Activated T-helper 9 cell treated with anti-CD3 and anti-CD28 coated beads, Interleukin-2, amount 50 U/mL, for 16 hours (primary cell): ENCODE results near the gene TIAM1.
A peak's percentile ranks its signal among the peaks of the same experiment; 100 is the strongest.

Experiments
- DNase-seq: peaks from one replicate; pipeline ENCODE4 v3.0.0-alpha.2; 2020; ENCODE audit warnings: low read depth

The TIAM1 gene

DNA sequence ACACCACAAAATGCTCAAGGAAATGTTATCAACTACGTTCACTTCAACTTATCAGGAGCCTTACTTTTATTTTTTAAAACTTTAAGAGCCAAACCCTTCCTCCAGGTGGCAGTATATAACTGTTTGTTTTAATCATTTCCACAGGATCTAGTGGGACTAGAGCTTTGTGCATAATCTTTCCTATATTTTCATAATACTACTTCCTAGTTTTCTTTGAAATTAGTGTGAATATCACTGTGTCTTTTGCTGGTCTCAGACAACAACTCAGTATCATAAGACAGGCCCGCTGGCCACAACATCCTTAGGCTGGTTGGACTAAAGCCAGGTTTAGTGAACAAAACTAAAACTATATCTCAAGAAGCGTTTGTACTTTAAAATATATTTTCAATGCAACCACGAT lies 145.5 kb downstream of the TIAM1 start:
- no peak for DNase-seq

DNA sequence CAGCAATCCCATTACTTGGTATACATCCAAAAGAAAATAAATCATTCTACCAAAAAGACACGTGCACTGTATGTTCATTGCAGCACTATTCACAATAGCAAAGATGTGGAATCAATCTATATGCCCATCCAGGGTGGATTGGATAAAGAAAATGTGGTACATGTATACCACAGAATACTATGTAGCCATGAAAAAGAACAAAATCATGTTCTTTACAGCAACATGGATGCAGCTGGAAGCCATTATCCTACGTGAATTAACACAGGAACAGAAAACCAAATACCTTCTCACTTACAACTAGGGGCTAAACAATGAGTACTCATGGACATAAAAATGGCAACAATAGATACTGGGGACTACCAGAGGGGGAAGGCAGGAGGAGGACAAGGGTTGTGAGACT lies 147.3 kb downstream of the TIAM1 start:
- no peak for DNase-seq

- no peak for DNase-seq
Observed at GRCh38 chr21:31195334-31196015, 148.6 kb downstream of the TIAM1 start.

DNA sequence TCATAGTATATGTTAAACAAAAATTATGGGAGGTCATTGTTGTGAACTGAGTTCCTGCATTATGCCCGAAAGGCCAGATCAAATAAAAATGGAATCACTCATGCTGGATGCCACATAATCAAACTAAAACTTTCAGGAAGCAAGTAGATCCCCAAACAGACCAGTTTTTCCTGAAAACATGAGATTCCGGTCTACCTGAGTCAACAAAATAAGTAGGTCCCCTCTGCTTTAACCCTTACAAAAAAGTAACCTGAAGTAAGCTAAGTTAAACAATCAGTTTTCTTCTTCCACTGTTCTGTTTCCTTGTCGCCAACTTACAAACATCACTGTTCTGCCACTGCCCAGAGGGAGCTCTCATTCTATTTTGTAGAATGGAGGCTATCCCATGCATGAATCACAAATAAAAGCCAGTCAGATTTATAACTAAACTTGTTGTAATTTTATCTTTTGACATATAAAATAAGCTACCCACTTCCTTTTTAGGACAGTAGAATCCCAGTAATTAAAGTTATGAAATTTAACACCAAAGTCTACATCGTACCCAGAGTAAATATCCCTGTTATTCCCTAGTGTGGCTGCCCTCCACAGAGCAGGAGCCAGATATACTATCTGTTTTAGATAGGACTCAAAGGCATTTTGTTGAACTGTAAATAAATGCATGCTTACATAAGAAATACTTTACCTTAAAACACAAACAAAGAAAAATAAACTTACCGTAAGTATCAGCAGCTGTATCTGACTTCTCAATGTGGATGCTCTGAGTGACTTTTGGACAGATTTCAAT lies 149.4 kb downstream of the TIAM1 start:
- DNase-seq = no peak

- DNase-seq = no peak
Observed at GRCh38 chr21:31193761-31194160, 150.3 kb downstream of the TIAM1 start.

DNA sequence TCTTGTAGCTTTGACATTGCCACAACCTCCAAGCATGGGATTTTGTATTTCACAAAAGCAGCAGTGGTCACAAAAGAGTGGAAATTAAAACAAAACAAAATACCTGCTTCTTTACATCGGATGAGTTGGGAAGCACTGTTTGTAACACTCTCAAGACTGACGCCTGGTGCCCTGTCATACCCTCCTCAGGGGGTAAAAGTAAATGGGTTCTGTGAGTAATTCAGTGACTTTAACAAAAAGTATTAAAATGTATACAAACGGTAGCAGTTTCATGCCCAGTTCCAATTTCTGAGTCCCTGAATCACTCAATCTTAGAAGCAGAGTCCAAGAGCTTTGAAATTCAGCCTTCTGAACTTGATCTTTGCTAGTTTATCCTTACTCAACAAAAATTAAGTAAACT lies 152.5 kb downstream of the TIAM1 start:
- no peak for DNase-seq

DNA sequence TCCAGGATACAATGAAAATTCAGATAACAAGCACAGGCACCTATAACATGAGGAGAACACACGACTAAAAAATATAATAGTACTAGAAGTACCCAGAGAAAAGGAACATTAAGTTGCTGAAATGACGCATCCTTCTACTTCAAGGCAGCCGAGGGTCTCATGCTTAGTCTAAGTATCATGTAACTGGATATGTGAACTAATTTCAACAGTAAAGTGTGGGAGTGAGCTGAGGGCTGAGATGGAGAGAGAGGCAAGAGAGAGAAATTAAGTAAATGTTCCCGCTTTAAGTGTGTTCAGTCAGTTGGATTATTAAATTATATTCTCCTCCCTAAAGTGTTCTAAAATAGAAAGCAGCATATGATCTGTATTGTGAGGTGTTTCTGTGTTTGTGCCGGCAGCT lies 153.5 kb downstream of the TIAM1 start:
- DNase-seq = no peak

- DNase-seq = no peak
Observed at GRCh38 chr21:31187499-31187898, 156.6 kb downstream of the TIAM1 start.

GRCh38 chr21:31186916-31187315 lies 157.1 kb downstream of the TIAM1 start:
- no peak for DNase-seq

DNA sequence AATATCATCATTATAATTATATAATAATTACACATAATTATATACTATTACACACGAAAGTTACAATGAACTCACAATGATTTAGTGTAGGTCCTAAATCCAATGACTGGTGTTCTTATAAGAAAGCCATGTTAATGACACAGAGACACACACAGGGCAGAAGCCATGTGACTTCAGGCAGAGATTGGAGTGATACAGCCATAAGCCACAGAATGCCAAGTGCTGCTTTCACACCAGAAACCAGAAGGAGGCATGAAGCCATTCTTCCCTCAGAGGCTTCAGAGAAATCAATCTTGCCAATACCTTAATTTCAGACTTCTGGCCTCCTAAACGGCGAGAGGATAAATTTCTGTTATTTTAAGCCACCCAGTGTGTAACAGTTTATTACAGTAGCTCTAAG lies 158.4 kb downstream of the TIAM1 start:
- no peak for DNase-seq

- no peak for DNase-seq
Observed at GRCh38 chr21:31184876-31185275, 159.2 kb downstream of the TIAM1 start.

GRCh38 chr21:31184459-31184858 lies 159.6 kb downstream of the TIAM1 start:
- DNase-seq = peak; percentile 49

DNA sequence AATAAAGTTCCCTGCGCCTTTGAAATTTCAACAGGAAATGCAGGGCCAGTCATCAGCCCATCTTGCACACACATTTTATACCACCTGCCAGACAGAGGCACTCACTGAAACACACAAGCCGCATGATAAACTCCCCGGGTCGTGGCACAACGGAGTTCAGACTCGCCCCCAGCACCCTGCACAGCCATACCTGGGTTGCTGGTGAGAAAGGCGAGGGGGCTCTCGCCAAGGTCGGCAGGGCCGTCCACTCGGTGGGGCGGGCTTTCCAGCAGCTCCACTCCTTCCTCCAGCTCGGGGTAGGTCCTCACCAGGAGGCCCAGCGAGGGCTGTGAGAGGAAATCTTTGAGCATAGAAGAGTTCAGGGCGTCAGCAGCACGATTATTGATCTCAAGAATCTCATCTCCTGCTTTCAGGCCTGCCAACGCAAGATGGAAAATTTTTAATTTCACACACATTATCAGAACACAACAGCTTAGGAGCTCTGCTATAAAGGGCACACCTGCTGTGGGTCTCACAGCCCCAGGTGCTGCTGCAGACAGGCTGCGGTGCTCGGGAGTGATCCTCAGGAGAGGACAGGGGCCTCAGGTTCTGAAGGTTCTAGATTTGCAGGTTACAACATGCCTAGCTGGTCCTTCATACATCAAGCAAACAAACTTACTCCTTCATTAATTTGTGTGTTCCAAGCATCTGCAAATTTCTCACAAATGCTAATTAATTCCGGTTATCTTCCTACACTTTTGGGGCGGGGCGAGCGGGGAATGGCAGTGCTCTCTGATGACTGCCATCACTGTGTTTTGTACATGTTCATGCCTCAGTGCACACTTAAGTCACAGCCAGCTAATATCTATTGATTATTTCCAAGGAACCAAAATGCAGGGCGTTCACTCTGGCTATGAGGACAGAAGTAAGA lies 161.6 kb downstream of the TIAM1 start:
- peak; percentile 19 for DNase-seq

- no peak for DNase-seq
Observed at GRCh38 chr21:31181082-31181750, 162.8 kb downstream of the TIAM1 start.

DNA sequence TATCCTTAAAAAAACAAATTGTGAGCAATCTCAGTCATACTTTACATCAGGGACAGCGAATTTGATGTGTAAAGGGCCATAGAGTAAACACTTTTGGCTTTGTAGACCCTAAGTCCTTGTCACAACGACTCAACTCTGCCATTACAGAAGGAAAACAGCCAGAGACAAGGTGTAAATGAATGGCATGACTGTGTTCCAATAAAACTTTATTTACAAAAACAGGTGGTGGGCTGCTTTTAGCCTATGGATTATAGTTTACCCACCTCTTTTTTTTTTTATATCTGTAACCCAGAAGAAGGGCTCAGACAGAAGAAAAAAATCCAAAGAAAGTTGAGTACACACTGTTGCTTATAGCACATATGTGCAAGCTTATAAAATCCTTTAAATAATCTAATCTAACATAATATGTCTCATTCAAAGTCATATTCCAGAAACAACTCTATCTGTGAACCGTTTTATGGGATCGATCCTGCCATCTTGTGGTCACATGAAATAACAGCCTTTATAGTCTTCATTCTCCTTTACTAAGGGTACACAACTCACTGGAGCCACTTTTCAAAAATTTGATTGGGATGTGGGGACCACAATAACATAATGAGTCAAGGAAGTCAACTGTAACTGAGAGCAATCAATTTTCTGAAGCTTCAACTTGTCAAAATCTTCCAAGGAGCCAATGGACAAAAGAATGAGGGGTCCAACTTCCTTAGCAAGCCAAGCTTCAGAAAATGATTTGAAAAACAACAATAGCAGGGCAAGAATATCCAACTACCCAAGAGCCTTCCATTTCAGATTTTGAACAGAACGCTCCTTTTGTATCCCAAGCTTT lies 163.6 kb downstream of the TIAM1 start:
- no peak for DNase-seq

- DNase-seq = no peak
Observed at GRCh38 chr21:31176725-31177124, 167.3 kb downstream of the TIAM1 start.

DNA sequence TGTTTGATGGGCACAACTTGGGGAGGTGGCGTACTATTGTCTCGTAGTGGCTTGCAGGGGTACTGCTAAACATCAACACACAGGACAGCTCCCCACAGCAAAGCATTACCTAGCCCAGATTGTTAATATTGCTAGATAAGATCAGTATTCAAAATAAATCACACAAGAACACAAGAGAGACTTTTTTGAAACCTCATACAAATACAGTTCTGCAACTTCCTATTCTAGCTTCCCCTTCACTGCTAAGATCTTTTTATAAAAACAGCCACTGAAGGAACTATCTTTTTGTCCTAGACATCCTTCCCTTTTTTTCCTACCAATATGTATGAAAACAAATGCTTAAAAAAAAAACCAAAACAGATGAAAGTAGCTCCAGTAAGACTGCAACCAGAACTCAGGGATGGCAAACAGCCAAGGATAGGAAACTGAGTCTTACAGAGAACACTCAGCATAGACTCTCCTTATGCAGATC lies 167.9 kb downstream of the TIAM1 start:
- DNase-seq = no peak

DNA sequence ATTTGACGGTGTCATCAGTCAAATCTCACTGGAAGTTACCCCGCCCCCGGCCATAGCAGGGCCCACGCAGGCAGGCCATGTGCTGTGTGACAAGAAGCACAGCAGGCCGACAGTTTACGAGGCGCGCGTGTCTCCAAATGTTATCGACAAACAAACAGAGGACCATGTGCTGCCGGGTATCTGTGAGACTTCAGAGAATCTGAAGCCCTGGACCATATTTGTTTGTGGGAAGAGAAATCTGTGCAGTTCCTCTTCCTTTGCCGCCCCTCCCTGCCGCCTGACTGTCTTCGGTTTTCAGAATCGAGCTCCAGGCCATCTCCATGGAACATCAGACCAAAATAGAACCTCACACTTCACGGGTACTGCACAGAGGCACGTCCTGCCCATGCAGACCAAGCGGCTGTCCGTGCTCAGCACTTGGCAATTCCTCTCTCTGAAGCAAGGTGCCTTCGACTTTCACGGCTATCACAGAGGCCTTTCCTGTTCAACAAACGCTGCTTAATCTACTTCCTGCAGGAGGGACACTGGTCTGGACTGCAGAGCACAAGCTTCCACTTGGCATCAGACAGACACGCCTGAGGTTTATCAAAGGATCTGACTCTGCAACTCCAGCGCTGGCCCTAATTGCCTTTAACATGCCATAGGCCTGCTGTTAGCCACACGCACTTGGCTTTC lies 170.0 kb downstream of the TIAM1 start:
- DNase-seq = peak; percentile 28

DNA sequence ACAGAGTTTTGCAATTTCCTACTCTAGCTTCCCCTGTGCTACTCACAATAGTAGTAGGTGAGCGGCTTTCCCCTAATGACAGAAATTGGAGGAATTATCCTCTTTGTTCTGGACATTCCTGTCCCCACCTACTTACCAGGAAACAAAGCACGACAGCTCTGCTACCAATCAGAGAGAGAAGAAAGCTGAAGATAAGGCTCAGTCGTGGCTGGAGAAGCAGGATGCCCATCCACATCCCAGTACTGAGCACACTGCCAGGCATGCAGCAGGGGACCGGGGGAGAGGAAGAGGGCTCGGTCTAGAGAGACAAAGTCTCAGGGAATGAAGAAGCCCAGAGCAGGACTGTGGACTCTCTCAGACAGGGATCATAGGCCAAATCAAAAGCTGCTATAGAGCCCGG lies 171.7 kb downstream of the TIAM1 start:
- no peak for DNase-seq
